ENCODE data around the gene ARHGAP26. TPM values are rescaled to one million over a fixed set of nuclear protein-coding genes. Genes with fewer than 3 reads are reported as not detected.

ARHGAP26 gene
- total RNA-seq, 1 experiment from 2014 or later = 79.8 TPM

- Histone ChIP-seq H3K36me3 (ENCODE audit: control insufficient read depth, insufficient read depth, low read length) (no peaks in the 10 kb centered on the region; the same call in none of the 2 replicates), H3K4me1 (no peaks in the 10 kb centered on the region), H3K9me3 (no peaks in the 10 kb centered on the region), H3K27me3 (replicated peaks; ENCODE audit: control insufficient read depth, insufficient read depth, low read length) (no peaks in the 10 kb centered on the region), H3K4me3 (ENCODE audit: low read depth, low read length) (no peak overlapping the region)
- H3K36me3 Mint-ChIP-seq (ENCODE audit: insufficient read depth, unreplicated experiment) = peaks cover 51% of the 10 kb centered on the region
- H3K27me3 Mint-ChIP-seq (ENCODE audit: insufficient read depth, unreplicated experiment) = no peaks in the 10 kb centered on the region
- no TSS peak for BruUV-seq (replicated peaks)
- DNase-seq = no peak
- ChIA-PET POLR2A (no interaction called here), CTCF (no interaction called here)
- no peaks in the 10 kb centered on the region for H3K9me3 Mint-ChIP-seq (ENCODE audit: unreplicated experiment)
- H3K4me1 Mint-ChIP-seq (ENCODE audit: low read depth, unreplicated experiment) = peaks cover 6% of the 10 kb centered on the region
- no peak overlapping the region for H3K4me3 Mint-ChIP-seq (ENCODE audit: unreplicated experiment)
- intact Hi-C loops (cut with micrococcal nuclease; ENCODE audit: unreplicated experiment) = no loop called here
- H3K27ac Mint-ChIP-seq (ENCODE audit: unreplicated experiment) = no peak overlapping the region
- TF ChIP-seq CTCF (IDR thresholded peaks at IDR 0.05; ENCODE audit: insufficient read depth in 1 of 2, low read depth in 1 of 2, low read length in 1 of 2, severe bottlenecking in 1 of 2, unreplicated experiment in 1 of 2) = no peak
Measured at GRCh38 chr5:142930395-142931110, 160.4 kb downstream of the ARHGAP26 start.

- Mint-ChIP-seq H3K36me3 (ENCODE audit: insufficient read depth, unreplicated experiment) (peaks cover 43% of the 10 kb centered on the region), H3K9me3 (ENCODE audit: unreplicated experiment) (no peaks in the 10 kb centered on the region), H3K4me1 (ENCODE audit: low read depth, unreplicated experiment) (no peaks in the 10 kb centered on the region), H3K27ac (ENCODE audit: unreplicated experiment) (no peak overlapping the region), H3K27me3 (ENCODE audit: insufficient read depth, unreplicated experiment) (no peaks in the 10 kb centered on the region), H3K4me3 (ENCODE audit: unreplicated experiment) (no peak overlapping the region)
- BruUV-seq (replicated peaks) = no TSS peak
- ChIA-PET POLR2A (no interaction called here), CTCF (no interaction called here)
- Histone ChIP-seq H3K4me3 (ENCODE audit: low read depth, low read length) (no peak overlapping the region), H3K27me3 (replicated peaks; ENCODE audit: control insufficient read depth, insufficient read depth, low read length) (no peaks in the 10 kb centered on the region), H3K4me1 (no peaks in the 10 kb centered on the region), H3K9me3 (no peaks in the 10 kb centered on the region), H3K36me3 (ENCODE audit: control insufficient read depth, insufficient read depth, low read length) (no peaks in the 10 kb centered on the region; the same call in none of the 2 replicates)
- no peak for TF ChIP-seq CTCF (IDR thresholded peaks at IDR 0.05; ENCODE audit: insufficient read depth in 1 of 2, low read depth in 1 of 2, low read length in 1 of 2, severe bottlenecking in 1 of 2, unreplicated experiment in 1 of 2)
- DNase-seq = no peak
- intact Hi-C loops (cut with micrococcal nuclease; ENCODE audit: unreplicated experiment) = no loop called here
Measured at GRCh38 chr5:142931896-142932686, 161.9 kb downstream of the ARHGAP26 start.

- H3K4me1 ChIP-seq = no peaks in the 10 kb centered on the region
- H3K9me3 ChIP-seq = no peaks in the 10 kb centered on the region
- POLR2A ChIA-PET = no interaction called here
- peaks cover 35% of the 10 kb centered on the region for H3K36me3 Mint-ChIP-seq (ENCODE audit: insufficient read depth, unreplicated experiment)
- no peak overlapping the region for H3K4me3 ChIP-seq (ENCODE audit: low read depth, low read length)
- H3K27me3 ChIP-seq (replicated peaks; ENCODE audit: control insufficient read depth, insufficient read depth, low read length) = no peaks in the 10 kb centered on the region
- DNase-seq = no peak
- CTCF ChIA-PET = no interaction called here
- no peaks in the 10 kb centered on the region for H3K9me3 Mint-ChIP-seq (ENCODE audit: unreplicated experiment)
- no peaks in the 10 kb centered on the region for H3K27me3 Mint-ChIP-seq (ENCODE audit: insufficient read depth, unreplicated experiment)
- H3K27ac Mint-ChIP-seq (ENCODE audit: unreplicated experiment) = no peak overlapping the region
- intact Hi-C loops (cut with micrococcal nuclease; ENCODE audit: unreplicated experiment) = no loop called here
- no peak overlapping the region for H3K4me3 Mint-ChIP-seq (ENCODE audit: unreplicated experiment)
- no peaks in the 10 kb centered on the region for H3K4me1 Mint-ChIP-seq (ENCODE audit: low read depth, unreplicated experiment)
- no peak for TF ChIP-seq CTCF (IDR thresholded peaks at IDR 0.05; ENCODE audit: insufficient read depth in 1 of 2, low read depth in 1 of 2, low read length in 1 of 2, severe bottlenecking in 1 of 2, unreplicated experiment in 1 of 2)
- no peaks in the 10 kb centered on the region; the same call in none of the 2 replicates for H3K36me3 ChIP-seq (ENCODE audit: control insufficient read depth, insufficient read depth, low read length)
- no TSS peak for BruUV-seq (replicated peaks)
Measured at GRCh38 chr5:142934051-142934762, 164.0 kb downstream of the ARHGAP26 start.
